NCI-H187 treated with DMSO at 0.1 percent for 48 hours (cell line): Measurements from ENCODE around the gene LDLRAD2.
"Not testable (repeated sequence)": the region's sequence is repeated elsewhere in the genome, so short reads cannot be mapped to it uniquely, and the experiment has no call there.

Experiments used
- DNase-seq: peaks from one replicate; lab custom pipeline; 2025; lab: John Stamatoyannopoulos, UW

Gene LDLRAD2

GRCh38 chr1:21823980-21824702, 12.1 kb downstream of the LDLRAD2 start:
- no peak for DNase-seq

DNA sequence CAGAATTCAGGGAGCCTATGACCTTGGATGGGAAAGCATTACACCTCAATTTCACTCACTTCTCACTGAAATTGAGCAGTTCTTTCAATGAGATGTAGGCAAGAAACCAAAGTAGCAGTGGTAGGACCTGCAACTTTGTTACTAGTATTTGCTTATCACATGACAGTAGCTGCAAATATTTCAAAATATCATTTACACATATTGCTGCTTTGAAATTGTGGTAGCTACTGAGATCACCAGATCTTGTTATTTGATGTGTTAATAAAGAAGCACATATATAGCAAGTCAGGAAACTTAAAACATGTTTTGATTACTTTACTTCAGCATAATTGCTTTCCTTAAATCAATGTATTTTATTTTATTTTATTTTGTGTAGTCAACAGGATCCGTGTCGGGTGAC, 12.9 kb downstream of the LDLRAD2 start:
- no peak for DNase-seq

GRCh38 chr1:21825393-21825792, 13.3 kb downstream of the LDLRAD2 start:
- DNase-seq, result no peak

DNA sequence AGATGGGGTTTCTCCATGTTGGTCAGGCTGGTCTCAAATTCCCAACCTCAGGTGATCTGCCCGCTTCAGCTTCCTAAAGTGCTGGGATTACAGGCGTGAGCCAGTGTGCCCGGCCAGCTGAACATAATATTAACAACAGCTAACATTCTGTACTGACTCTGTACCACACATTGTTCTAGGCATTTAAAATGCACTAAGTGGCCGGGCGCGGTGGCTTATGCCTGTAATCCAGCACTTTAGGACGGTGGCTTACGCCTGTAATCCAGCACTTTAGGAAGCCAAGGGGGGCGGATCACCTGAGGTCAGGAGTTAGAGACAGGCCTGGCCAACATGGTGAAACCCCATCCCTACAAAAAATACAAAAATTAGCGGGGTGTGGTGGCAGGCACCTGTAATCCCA, 14.6 kb downstream of the LDLRAD2 start:
- DNase-seq, result not testable (repeated sequence)

DNA sequence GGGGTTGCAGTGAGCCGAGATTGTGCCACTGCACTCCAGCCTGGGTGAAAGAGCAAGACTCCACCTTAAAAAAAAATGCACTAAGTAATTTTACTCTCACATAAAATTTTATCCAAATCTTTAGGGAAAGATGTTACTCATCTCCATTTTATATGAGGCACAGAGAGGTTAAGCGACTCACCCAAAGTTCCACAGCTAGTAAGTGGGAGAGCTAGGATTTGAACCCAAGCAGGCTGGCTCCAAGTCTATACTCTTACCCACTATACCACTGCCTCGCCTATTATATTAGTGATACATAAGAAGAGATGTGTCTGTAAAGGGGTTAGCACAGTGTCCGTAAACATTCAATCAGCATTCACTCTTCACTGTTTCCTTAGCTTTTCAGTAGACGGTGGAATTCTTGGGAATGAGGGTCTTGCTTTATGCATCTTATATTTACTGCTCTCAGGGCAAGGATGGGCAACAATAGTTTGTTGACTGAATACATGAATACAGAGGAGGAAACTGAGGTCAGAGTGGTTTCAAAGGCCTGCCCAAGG, 15.1 kb downstream of the LDLRAD2 start:
- no peak for DNase-seq

DNA sequence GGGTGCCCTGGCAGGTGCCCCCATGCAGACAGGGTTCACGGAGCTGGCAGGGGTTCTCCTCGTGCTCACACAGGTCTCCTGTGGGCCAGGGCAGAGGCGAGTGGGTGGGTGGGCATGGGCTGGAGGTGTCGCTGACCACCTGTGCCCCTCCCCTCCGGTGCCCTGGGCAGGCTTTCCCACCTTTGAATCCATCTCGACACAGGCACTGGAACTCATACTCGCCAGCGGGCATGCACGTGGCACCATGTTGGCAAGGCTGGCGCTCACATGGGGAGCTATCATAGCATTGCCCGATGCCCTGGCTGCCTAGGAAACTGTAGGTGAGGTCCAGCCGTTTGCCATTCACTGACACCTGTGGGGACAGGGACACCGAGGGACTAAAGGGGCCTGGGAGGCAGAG, 16.0 kb downstream of the LDLRAD2 start:
- DNase-seq, result no peak

- no peak for DNase-seq
Observed at GRCh38 chr1:21828506-21829210, 16.6 kb downstream of the LDLRAD2 start.

- no peak for DNase-seq
Observed at GRCh38 chr1:21829294-21829693, 17.2 kb downstream of the LDLRAD2 start.

- no peak for DNase-seq
Observed at GRCh38 chr1:21830792-21831453, 18.9 kb downstream of the LDLRAD2 start.

GRCh38 chr1:21831454-21831970, 19.4 kb downstream of the LDLRAD2 start:
- no peak for DNase-seq

GRCh38 chr1:21833392-21833976, 21.4 kb downstream of the LDLRAD2 start:
- no peak for DNase-seq

GRCh38 chr1:21834094-21834493, 22.0 kb downstream of the LDLRAD2 start:
- DNase-seq, result no peak

DNA sequence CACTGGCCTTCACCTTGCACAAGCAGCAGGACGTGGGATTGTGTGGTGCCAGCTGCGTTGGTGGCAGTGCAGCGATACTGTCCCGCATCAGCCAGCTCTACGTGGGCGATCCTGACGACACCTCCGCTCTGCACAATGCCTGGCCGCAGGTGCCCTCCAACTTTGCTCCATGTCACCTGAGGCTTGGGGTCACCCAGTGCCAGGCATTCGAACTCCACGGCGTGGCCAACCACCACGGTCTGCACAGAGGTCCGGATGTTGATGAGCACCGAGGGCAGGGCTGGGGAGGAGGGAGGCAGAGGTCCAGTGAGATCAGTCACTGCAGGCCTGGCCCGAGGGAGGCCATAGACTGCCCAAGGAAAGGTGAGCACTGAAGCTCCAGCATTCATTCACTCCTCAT, 22.6 kb downstream of the LDLRAD2 start:
- no peak for DNase-seq

DNA sequence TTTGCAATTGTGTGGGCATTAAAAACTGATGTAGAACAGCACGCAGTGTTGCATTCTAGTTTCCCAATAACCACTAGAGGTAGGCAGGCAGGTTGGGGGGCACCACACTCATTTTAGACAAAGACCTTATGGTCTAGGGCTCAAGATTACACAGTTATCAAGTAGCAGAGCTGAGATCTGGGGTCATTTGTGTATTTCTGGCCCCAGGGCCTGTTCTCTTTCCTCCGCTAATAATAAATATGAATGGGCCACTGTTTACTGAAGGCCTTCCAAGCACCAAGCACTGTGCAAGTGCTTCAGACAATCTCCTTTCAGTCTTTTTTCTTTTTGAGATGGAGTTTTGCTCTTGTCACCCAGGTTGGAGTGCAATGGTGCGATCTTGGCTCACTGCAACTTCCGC, 23.9 kb downstream of the LDLRAD2 start:
- no peak for DNase-seq

DNA sequence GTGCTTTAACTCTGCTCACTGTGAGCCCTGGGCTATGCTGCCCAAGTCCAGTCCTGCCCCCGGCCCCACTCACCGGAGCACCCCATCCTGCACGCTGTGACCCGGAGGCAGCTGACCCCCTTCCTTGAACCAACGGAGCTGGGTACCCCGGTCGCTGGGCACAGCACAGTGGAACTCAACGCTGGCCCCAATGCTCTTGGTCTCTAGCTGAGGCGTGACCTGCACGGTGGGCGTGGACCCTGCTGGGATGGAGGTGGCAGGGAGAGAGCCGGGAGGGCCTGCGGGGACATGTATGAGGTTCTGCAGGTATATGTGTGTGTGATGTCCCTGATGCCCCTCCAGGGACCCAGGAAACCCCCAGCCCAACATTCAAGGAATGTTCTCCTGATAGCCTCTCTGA, 24.7 kb downstream of the LDLRAD2 start:
- no peak for DNase-seq

GRCh38 chr1:21837476-21837875, 25.4 kb downstream of the LDLRAD2 start:
- DNase-seq, result no peak

GRCh38 chr1:21838359-21839157, 26.5 kb downstream of the LDLRAD2 start:
- DNase-seq, result no peak

DNA sequence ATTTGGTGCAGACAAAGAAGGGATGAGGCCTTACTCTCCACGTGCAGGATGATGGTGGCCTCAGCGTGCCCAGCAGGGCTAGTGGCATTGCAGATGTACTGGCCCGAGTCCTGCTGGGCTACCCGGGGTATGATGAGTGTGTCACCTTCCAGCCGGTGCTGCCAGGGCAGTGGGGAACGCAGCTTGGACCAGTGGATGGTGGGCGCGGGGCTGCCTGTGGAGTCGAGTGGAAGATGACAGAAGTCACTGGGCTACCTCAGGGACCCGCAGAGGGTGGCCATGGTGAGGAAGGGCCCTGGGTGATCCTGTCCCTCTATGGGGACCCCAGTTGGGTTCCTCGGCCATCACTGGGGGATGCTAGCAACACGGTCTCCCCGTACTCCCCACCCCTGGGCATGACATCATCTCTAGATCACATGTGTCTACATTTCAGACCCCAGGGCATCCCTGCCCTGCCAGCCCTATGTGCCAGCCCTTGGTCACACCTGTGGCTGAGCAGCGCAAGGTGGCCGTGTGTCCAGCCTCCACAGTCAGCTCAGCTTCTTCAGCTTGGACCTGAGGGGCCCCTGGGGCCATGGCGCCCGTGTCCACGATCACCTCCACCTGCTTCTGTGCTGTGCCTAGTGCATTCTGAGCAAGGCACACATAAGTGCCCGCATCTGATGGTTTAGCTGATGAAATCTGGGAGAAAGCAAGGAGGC, 27.4 kb downstream of the LDLRAD2 start:
- no peak for DNase-seq

- DNase-seq, result no peak
Observed at GRCh38 chr1:21840981-21841380, 28.9 kb downstream of the LDLRAD2 start.

- DNase-seq, result no peak
Observed at GRCh38 chr1:21841852-21842466, 29.9 kb downstream of the LDLRAD2 start.
